ENCODE results near the gene PIGR.

PIGR gene

DNA sequence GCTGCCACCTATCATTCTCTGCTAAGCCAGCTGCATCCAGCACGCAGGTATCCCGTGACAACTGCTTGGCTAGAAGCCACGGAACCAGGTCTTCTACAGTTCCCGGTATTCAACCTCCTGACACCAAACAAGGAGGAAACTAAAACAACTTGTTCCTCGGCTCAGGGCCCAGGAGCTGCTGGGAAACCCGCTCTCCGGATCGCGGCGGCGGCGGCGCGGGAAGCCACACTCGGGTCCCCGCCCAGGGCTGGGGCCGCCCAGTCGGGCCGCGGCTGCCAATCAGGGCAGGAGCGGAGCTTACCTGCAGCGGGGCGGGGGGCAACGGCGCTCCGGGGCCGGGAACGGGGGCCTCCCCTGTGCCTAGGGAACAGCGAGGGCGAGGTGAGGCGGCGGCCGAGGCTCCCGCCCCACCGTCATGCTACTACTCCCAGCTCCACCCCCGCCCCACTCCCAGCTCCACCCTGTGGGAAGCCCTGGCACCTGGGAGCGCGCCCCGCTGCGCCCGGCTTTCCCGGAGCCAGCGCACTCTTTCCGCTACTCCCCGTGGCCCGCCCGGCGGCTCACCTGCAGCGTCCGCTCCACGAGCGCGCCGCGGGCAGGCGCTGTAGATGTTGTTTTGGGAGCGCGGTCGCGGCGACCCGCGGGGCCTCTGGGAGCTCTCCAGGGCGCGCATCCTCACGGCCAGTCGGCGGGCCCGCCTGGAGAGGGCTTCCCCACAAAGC is 36.9 kb downstream of the PIGR start:
- Histone ChIP-seq H3K4me3 (ENCODE audit: insufficient read length, low read depth) (peak overlapping the region; percentile 52), H3K27me3 (ENCODE audit: insufficient read depth, insufficient read length) (peaks cover 46% of the 10 kb centered on the region), H3K4me1 (ENCODE audit: insufficient read depth, insufficient read length) (peaks cover 2% of the 10 kb centered on the region), H3K36me3 (ENCODE audit: insufficient read depth, insufficient read length, low read length) (peaks cover 3% of the 10 kb centered on the region), H3K9ac (ENCODE audit: insufficient read length, low read depth) (peak overlapping the region; percentile 62), H3K9me3 (ENCODE audit: insufficient read depth, low read length) (no peaks in the 10 kb centered on the region)
- TF ChIP-seq ZNF274 (IDR thresholded peaks at IDR 0.05; ENCODE audit: low read depth, low read length): no peak
- no peak for TF ChIP-seq SUZ12 (IDR thresholded peaks at IDR 0.05; ENCODE audit: extremely low read depth, insufficient read depth, insufficient read length)
- TF ChIP-seq YY1 (IDR thresholded peaks at IDR 0.05; ENCODE audit: insufficient read depth, insufficient read length): no peak
- DNase-seq (ENCODE audit: low read depth, low spot score): no peak

DNA sequence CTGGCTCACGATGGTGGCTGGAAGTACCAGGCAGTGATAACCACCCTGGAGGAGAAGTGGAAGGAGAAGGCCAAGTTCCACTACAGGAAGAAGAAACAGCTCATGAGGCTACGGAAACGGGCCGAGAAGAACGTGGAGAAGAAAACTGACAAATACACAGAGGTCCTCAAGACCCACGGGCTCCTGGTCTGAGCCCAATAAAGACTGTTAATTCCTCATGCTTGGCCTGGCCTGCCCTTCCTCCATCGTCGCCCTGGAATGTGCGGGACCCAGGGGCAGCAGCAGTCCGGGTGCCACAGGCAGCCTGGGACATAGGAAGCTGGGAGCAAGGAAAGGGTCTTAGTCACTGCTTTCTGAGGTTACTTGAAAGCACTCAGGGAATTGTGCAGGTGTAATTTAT is 38.2 kb downstream of the PIGR start:
- H3K27me3 ChIP-seq (ENCODE audit: insufficient read depth, insufficient read length): peaks cover 40% of the 10 kb centered on the region
- no peak overlapping the region for H3K9ac ChIP-seq (ENCODE audit: insufficient read length, low read depth)
- no peak for DNase-seq (ENCODE audit: low read depth, low spot score)
- H3K36me3 ChIP-seq (ENCODE audit: insufficient read depth, insufficient read length, low read length): peaks cover 3% of the 10 kb centered on the region
- no peaks in the 10 kb centered on the region for H3K9me3 ChIP-seq (ENCODE audit: insufficient read depth, low read length)
- TF ChIP-seq ZNF274 (IDR thresholded peaks at IDR 0.05; ENCODE audit: low read depth, low read length) (no peak), SUZ12 (IDR thresholded peaks at IDR 0.05; ENCODE audit: extremely low read depth, insufficient read depth, insufficient read length) (no peak)
- no peak overlapping the region for H3K4me3 ChIP-seq (ENCODE audit: insufficient read length, low read depth)
- peaks cover 2% of the 10 kb centered on the region for H3K4me1 ChIP-seq (ENCODE audit: insufficient read depth, insufficient read length)

DNA sequence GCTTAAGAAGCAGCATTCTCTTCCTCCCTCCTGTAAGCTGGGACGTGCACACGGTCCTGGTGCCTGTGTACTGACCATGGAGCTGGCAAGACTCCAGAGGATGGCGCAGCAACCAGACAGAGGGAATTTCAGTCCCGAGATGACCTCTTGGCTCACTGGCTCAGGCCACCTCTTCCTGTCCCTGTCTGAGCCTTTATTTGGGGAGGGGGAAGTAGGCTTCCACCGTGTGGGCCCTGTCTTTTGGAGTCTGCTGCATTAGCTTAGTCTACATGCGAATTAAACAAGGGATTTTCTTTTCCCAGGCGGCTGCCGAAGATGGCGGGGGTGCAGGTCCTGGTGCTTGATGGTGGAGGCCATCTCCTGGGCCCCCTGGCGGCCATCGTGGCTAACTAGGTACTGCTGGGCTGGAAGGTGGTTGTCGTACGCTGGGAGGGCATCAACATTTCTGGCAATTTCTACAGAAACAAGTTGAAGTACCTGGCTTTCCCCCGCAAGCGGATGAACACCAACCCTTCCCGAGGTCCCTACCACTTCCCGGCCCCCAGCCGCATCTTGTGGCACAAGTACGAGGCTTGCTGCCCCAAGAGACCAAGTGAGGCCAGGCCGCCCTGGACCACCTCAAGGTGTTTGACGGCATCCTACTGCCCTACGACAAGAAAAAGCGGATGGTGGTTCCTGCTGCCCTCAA is 38.8 kb downstream of the PIGR start:
- H3K4me3 ChIP-seq (ENCODE audit: insufficient read length, low read depth): no peak overlapping the region
- peaks cover 34% of the 10 kb centered on the region for H3K27me3 ChIP-seq (ENCODE audit: insufficient read depth, insufficient read length)
- DNase-seq (ENCODE audit: low read depth, low spot score): peak; percentile 63
- peaks cover 2% of the 10 kb centered on the region for H3K4me1 ChIP-seq (ENCODE audit: insufficient read depth, insufficient read length)
- peaks cover 3% of the 10 kb centered on the region for H3K36me3 ChIP-seq (ENCODE audit: insufficient read depth, insufficient read length, low read length)
- no peak for TF ChIP-seq SUZ12 (IDR thresholded peaks at IDR 0.05; ENCODE audit: extremely low read depth, insufficient read depth, insufficient read length)
- TF ChIP-seq ZNF274 (IDR thresholded peaks at IDR 0.05; ENCODE audit: low read depth, low read length): no peak
- TF ChIP-seq YY1 (IDR thresholded peaks at IDR 0.05; ENCODE audit: insufficient read depth, insufficient read length): peak; percentile 32
- H3K9ac ChIP-seq (ENCODE audit: insufficient read length, low read depth): no peak overlapping the region
- no peaks in the 10 kb centered on the region for H3K9me3 ChIP-seq (ENCODE audit: insufficient read depth, low read length)

DNA sequence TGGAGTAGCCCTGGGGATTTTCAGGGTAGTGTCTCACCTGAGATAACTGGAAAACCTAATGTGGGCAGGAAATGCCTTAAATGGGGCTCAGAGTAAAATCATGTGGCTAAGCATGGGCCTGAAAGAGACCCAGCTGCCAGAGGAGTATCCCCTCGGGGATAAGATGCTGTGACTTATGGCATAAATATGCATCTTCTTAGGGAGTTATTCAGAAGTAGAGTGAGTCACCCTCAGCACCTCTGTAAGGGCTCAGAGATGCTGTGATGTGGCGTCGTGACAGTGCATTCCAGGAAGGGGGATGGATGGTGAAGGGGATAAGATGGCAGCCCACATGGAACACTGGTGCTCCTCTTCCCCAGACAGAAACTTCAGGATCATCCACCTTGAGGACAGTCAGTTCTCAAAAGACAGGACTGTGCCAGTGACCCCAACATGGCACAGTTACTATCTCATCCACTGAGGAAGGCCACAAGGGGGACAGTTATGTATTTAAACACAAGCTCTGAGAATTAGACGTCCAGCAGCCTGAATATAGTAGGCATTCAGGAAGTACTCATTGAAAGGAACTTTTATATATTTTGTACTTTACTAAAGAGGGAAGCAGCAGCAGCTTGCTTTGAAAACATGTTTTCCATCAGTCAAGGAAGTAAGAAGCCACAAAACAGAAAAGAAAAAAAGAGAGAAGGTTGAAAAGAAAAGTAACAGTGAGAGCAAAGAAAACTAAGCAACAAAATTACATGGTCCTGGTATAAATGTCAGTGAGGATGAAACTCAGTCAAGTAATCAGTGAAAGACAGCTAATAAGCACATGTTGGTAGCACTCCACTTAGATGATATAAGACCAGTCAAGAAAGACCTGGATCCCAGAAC is 40.7 kb downstream of the PIGR start:
- TF ChIP-seq SUZ12 (IDR thresholded peaks at IDR 0.05; ENCODE audit: extremely low read depth, insufficient read depth, insufficient read length): no peak
- no peak for TF ChIP-seq YY1 (IDR thresholded peaks at IDR 0.05; ENCODE audit: insufficient read depth, insufficient read length)
- no peak for TF ChIP-seq ZNF274 (IDR thresholded peaks at IDR 0.05; ENCODE audit: low read depth, low read length)
- DNase-seq (ENCODE audit: low read depth, low spot score): no peak
- H3K4me1 ChIP-seq (ENCODE audit: insufficient read depth, insufficient read length): peaks cover 2% of the 10 kb centered on the region
- peaks cover 3% of the 10 kb centered on the region for H3K36me3 ChIP-seq (ENCODE audit: insufficient read depth, insufficient read length, low read length)
- no peaks in the 10 kb centered on the region for H3K9me3 ChIP-seq (ENCODE audit: insufficient read depth, low read length)
- no peak overlapping the region for H3K9ac ChIP-seq (ENCODE audit: insufficient read length, low read depth)
- no peak overlapping the region for H3K4me3 ChIP-seq (ENCODE audit: insufficient read length, low read depth)
- H3K27me3 ChIP-seq (ENCODE audit: insufficient read depth, insufficient read length): peaks cover 30% of the 10 kb centered on the region

DNA sequence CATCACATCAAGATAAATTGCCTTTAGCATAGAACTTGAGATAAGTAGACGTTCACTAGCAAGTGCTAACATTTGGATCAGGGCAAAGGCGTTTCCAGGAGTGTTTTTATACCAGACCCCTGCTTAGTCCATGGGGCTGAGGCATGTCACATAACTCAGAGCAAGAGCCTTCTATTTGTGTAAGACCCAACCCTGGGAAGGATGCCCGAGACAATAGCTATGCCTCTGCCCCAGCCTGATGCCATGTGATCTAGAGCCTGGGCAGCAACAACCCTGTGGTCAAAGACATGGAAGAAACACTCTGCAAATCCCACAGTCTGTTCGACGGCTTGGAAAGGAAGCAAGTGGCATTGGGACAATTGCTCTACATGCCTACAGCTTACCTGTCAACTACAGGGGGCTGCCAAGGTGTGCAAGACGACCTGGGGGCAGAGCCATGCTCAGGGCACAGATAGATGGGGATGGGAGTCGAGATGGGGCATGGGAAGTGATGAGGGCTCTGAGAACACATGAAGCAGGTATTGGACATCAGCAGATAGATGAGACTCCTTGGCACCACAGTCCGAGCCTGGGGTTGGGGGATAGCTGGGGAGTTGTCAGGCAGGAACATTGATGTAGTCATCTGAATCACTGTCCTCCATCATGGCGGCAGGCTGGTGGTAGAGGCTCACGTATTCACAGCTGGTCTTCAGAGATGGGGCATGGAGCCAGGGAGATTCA is 41.7 kb downstream of the PIGR start:
- DNase-seq (ENCODE audit: low read depth, low spot score): no peak
- Histone ChIP-seq H3K36me3 (ENCODE audit: insufficient read depth, insufficient read length, low read length) (peaks cover 3% of the 10 kb centered on the region), H3K4me3 (ENCODE audit: insufficient read length, low read depth) (no peak overlapping the region), H3K9ac (ENCODE audit: insufficient read length, low read depth) (no peak overlapping the region), H3K27me3 (ENCODE audit: insufficient read depth, insufficient read length) (peaks cover 20% of the 10 kb centered on the region), H3K4me1 (ENCODE audit: insufficient read depth, insufficient read length) (peaks cover 2% of the 10 kb centered on the region), H3K9me3 (ENCODE audit: insufficient read depth, low read length) (no peaks in the 10 kb centered on the region)
- TF ChIP-seq YY1 (IDR thresholded peaks at IDR 0.05; ENCODE audit: insufficient read depth, insufficient read length) (no peak), SUZ12 (IDR thresholded peaks at IDR 0.05; ENCODE audit: extremely low read depth, insufficient read depth, insufficient read length) (no peak), ZNF274 (IDR thresholded peaks at IDR 0.05; ENCODE audit: low read depth, low read length) (no peak)

DNA sequence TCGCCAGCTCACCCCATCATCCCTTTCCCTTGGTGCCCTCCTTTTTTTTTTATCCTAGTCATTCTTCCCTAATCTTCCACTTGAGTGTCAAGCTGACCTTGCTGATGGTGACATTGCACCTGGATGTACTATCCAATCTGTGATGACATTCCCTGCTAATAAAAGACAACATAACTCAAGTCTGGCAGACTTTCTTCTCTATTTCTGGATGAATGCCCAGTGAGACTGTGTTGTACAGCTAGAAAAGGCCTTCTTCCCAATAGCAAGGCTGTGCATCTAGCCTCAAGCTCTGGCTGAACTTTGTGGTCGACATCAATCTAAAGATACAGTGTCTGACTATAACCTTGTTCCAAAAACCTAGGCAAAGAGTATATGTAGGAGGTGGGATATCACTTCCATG is 42.6 kb downstream of the PIGR start:
- Histone ChIP-seq H3K27me3 (ENCODE audit: insufficient read depth, insufficient read length) (peaks cover 12% of the 10 kb centered on the region), H3K9ac (ENCODE audit: insufficient read length, low read depth) (no peak overlapping the region), H3K4me1 (ENCODE audit: insufficient read depth, insufficient read length) (peaks cover 5% of the 10 kb centered on the region), H3K9me3 (ENCODE audit: insufficient read depth, low read length) (no peaks in the 10 kb centered on the region), H3K36me3 (ENCODE audit: insufficient read depth, insufficient read length, low read length) (peaks cover 3% of the 10 kb centered on the region), H3K4me3 (ENCODE audit: insufficient read length, low read depth) (no peak overlapping the region)
- TF ChIP-seq ZNF274 (IDR thresholded peaks at IDR 0.05; ENCODE audit: low read depth, low read length) (no peak), SUZ12 (IDR thresholded peaks at IDR 0.05; ENCODE audit: extremely low read depth, insufficient read depth, insufficient read length) (no peak), YY1 (IDR thresholded peaks at IDR 0.05; ENCODE audit: insufficient read depth, insufficient read length) (no peak)
- DNase-seq (ENCODE audit: low read depth, low spot score): no peak

Measured in NT2/D1 (cell line).